Activated naive CD4-positive, alpha-beta T cell treated with anti-CD3 and anti-CD28 coated beads, Interleukin-2, amount 50 U/mL, for 72 hours (primary cell): ENCODE results near the gene PGAP1. TPM values are rescaled to one million over a fixed set of nuclear protein-coding genes. Genes with fewer than 3 reads are reported as not detected.

ENCODE experiments used
- ATAC-seq, 2 donors: fragments of 150-1000 bp; cut with Tn5 transposase; 2 replicates each; pipeline ENCODE4 v1.10.0; 2021; ENCODE audit warnings: mild to moderate bottlenecking in 2 of 2, moderate library complexity in 2 of 2
- DNase-seq, 2 donors: peaks; one replicate each; pipeline ENCODE4 v3.0.0; 2021 to 2022; ENCODE audit warnings: low spot score in 2 of 2
- H3K27ac Mint-ChIP-seq, 2 donors: one replicate each; pipeline ENCODE4 v1.8.0; 2022; ENCODE audit warnings: mild to moderate bottlenecking in 2 of 2, mixed read lengths in 2 of 2
- H3K36me3 Mint-ChIP-seq, 2 donors: one replicate each; pipeline ENCODE4 v1.8.0; 2022; ENCODE audit warnings: mixed read lengths in 2 of 2
- H3K9me3 Mint-ChIP-seq, 2 donors: one replicate each; pipeline ENCODE4 v1.8.0; 2022; ENCODE audit warnings: mixed read lengths in 2 of 2
- total RNA-seq, 2 donors: library from RNA; stranded (reverse); gene quantifications; one replicate each; pipeline ENCODE4 v1.2.3, GENCODE V29; 2022

Gene PGAP1
- total RNA-seq, result 10 to 100 TPM; 40.2 to 52.1 TPM

- DNase-seq (peak; percentile 91 to 93), ATAC-seq (peak; percentile 77 to 86)
- Mint-ChIP-seq H3K9me3 (no peaks in the 10 kb centered on the region), H3K27ac (peak within 1 kb of the TSS; percentile 98 to 99), H3K36me3 (peaks cover 12 to 20% of the 10 kb centered on the region in 2 donors)
Observed at GRCh38 chr2:196926562-196927375, at the start of gene PGAP1. PGAP1 (minus strand) TSS chr2:196926707; CDS start chr2:196926616, 91 bp downstream.

- Mint-ChIP-seq H3K36me3 (peaks cover 0 to 6% of the 10 kb centered on the region in 2 donors), H3K9me3 (peaks cover 4 to 5% of the 10 kb centered on the region in 2 donors), H3K27ac (no peak overlapping the region)
- DNase-seq (no peak), ATAC-seq (peak in 1 of 2 donors; percentile 53)
Observed at GRCh38 chr2:196974970-196975369, 48.5 kb upstream of the PGAP1 start.

- ATAC-seq (peak; percentile 82 to 88), DNase-seq (no peak)
- Mint-ChIP-seq H3K27ac (no peak overlapping the region), H3K9me3 (peaks cover 0 to 4% of the 10 kb centered on the region in 2 donors), H3K36me3 (peaks cover 0 to 5% of the 10 kb centered on the region in 2 donors)
Observed at GRCh38 chr2:196971574-196972279, 45.2 kb upstream of the PGAP1 start.

- H3K9me3 Mint-ChIP-seq, result peaks cover 0 to 4% of the 10 kb centered on the region in 2 donors
- peaks cover 0 to 5% of the 10 kb centered on the region in 2 donors for H3K36me3 Mint-ChIP-seq
- no peak for DNase-seq
- no peak overlapping the region for H3K27ac Mint-ChIP-seq
- ATAC-seq, result peak in 1 of 2 donors; percentile 54
Observed at GRCh38 chr2:196970099-196970498, 43.6 kb upstream of the PGAP1 start.

- ATAC-seq (no peak), DNase-seq (no peak)
- Mint-ChIP-seq H3K36me3 (peaks cover 0 to 5% of the 10 kb centered on the region in 2 donors), H3K9me3 (peaks cover 0 to 7% of the 10 kb centered on the region in 2 donors), H3K27ac (no peak overlapping the region)
Observed at GRCh38 chr2:196968516-196968915, 42.0 kb upstream of the PGAP1 start.

- ATAC-seq (no peak), DNase-seq (no peak)
- Mint-ChIP-seq H3K27ac (no peak overlapping the region), H3K9me3 (peaks cover 0 to 7% of the 10 kb centered on the region in 2 donors), H3K36me3 (peaks cover 0 to 10% of the 10 kb centered on the region in 2 donors)
Observed at GRCh38 chr2:196967775-196968174, 41.3 kb upstream of the PGAP1 start.

- DNase-seq, result no peak
- Mint-ChIP-seq H3K27ac (no peak overlapping the region), H3K36me3 (peaks cover 0 to 17% of the 10 kb centered on the region in 2 donors), H3K9me3 (peaks cover 0 to 7% of the 10 kb centered on the region in 2 donors)
- no peak for ATAC-seq
Observed at GRCh38 chr2:196967116-196967515, 40.6 kb upstream of the PGAP1 start.

- Mint-ChIP-seq H3K27ac (no peak overlapping the region), H3K36me3 (peaks cover 0 to 26% of the 10 kb centered on the region in 2 donors), H3K9me3 (peaks cover 0 to 7% of the 10 kb centered on the region in 2 donors)
- no peak for ATAC-seq
- DNase-seq, result no peak
Observed at GRCh38 chr2:196966061-196966460, 39.6 kb upstream of the PGAP1 start.

GRCh38 chr2:196965651-196966050 lies 39.1 kb upstream of the PGAP1 start:
- Mint-ChIP-seq H3K9me3 (peaks cover 0 to 7% of the 10 kb centered on the region in 2 donors), H3K36me3 (peaks cover 0 to 28% of the 10 kb centered on the region in 2 donors), H3K27ac (no peak overlapping the region)
- DNase-seq, result no peak
- ATAC-seq, result no peak

- H3K9me3 Mint-ChIP-seq, result peaks cover 0 to 17% of the 10 kb centered on the region in 2 donors
- no peak for DNase-seq
- ATAC-seq, result no peak
- peaks cover 0 to 39% of the 10 kb centered on the region in 2 donors for H3K36me3 Mint-ChIP-seq
- no peak overlapping the region for H3K27ac Mint-ChIP-seq
Observed at GRCh38 chr2:196963961-196964360, 37.5 kb upstream of the PGAP1 start.

GRCh38 chr2:196963043-196963442 lies 36.5 kb upstream of the PGAP1 start:
- peak overlapping the region; percentile 52 to 87 for H3K27ac Mint-ChIP-seq
- DNase-seq, result no peak
- ATAC-seq, result peak in 1 of 2 donors; percentile 62
- H3K36me3 Mint-ChIP-seq, result peaks cover 0 to 46% of the 10 kb centered on the region in 2 donors
- peaks cover 4 to 22% of the 10 kb centered on the region in 2 donors for H3K9me3 Mint-ChIP-seq

- Mint-ChIP-seq H3K36me3 (peaks cover 0 to 41% of the 10 kb centered on the region in 2 donors), H3K9me3 (peaks cover 4 to 19% of the 10 kb centered on the region in 2 donors), H3K27ac (peak overlapping the region; percentile 52 to 95)
- DNase-seq, result no peak
- ATAC-seq, result peak; percentile 57 to 81
Observed at GRCh38 chr2:196962325-196962724, 35.8 kb upstream of the PGAP1 start.

- ATAC-seq (peak; percentile 87 to 89), DNase-seq (peak in 1 of 2 donors; percentile 41)
- Mint-ChIP-seq H3K36me3 (peaks cover 0 to 41% of the 10 kb centered on the region in 2 donors), H3K9me3 (peaks cover 4 to 19% of the 10 kb centered on the region in 2 donors), H3K27ac (peak overlapping the region; percentile 52 to 95)
Observed at GRCh38 chr2:196961889-196962288, 35.4 kb upstream of the PGAP1 start.

- DNase-seq (no peak), ATAC-seq (no peak)
- Mint-ChIP-seq H3K9me3 (peaks cover 4 to 19% of the 10 kb centered on the region in 2 donors), H3K36me3 (peaks cover 0 to 41% of the 10 kb centered on the region in 2 donors), H3K27ac (peak overlapping the region in 1 of 2 donors; percentile 17)
Observed at GRCh38 chr2:196959734-196960338, 33.3 kb upstream of the PGAP1 start.

GRCh38 chr2:196959281-196959680 lies 32.8 kb upstream of the PGAP1 start:
- Mint-ChIP-seq H3K36me3 (peaks cover 0 to 41% of the 10 kb centered on the region in 2 donors), H3K9me3 (peaks cover 4 to 19% of the 10 kb centered on the region in 2 donors), H3K27ac (no peak overlapping the region)
- no peak for ATAC-seq
- DNase-seq, result no peak

- H3K9me3 Mint-ChIP-seq, result peaks cover 4 to 16% of the 10 kb centered on the region in 2 donors
- H3K36me3 Mint-ChIP-seq, result peaks cover 0 to 38% of the 10 kb centered on the region in 2 donors
- no peak for DNase-seq
- ATAC-seq, result no peak
- H3K27ac Mint-ChIP-seq, result peak overlapping the region in 1 of 2 donors; percentile 20
Observed at GRCh38 chr2:196957881-196958525, 31.5 kb upstream of the PGAP1 start.
